ENCODE data around the gene RANBP3. TPM values are rescaled to one million over a fixed set of nuclear protein-coding genes. Genes with fewer than 3 reads are reported as not detected.

Gene RANBP3
- total and polyA plus RNA-seq, 2 of the 8 experiments (the other 6 are each of a cell fraction or from before 2014, with no cell fraction given): 95.4 to 122 TPM

DNA sequence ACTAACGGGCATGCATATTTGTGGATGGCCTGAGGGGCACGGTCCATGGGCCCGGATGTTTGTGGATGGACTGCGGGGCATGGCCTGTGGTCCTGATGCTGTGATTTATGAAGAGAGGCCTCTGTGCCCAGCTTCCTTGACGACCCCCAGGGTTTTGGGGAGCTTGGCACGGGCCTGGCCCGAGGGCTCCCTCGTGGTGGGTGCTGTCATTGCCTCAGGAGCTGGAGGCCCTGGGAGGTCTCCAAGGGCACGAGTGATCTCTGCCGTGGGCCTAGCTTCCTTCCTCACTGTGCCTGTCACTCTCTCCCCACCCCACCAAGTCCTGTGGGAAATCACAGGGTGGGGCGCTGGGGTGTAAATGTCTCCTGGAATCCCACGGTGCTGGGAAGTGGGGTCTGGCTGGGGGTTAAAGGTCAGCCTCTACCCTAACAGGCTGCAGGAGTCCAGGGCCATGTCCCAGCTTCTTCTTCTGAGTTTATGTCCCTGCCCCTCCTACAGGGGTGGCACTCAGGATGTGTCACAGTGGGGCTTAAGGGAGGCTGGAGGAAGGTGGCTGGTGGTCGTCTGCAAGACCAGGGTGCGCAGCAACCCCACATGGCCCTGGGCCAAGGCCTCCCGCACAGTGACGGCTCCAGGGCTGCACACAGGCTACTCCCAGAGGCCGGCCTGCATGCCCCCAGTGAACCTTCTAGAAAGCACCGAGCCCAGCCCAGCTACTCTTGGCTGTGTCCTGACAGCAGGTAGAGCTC, 27.6 kb upstream of the RANBP3 start:
- POLR2A ChIA-PET (ENCODE audit: partially characterized antibody): interaction anchor here (0.6 to 0.7 kb wide), 2 partner anchors 13 to 27 kb away, joined by 3 read pairs; no protein-coding TSS in a partner anchor
- H3K56ac ChIP-seq (replicated peaks; ENCODE audit: insufficient read length, low read depth, low read length): no peak overlapping the region
- no peak overlapping the region for H3K18ac ChIP-seq (ENCODE audit: extremely low read depth, low read length)
- FAIRE-seq: no peak
- H3K27ac ChIP-seq (ENCODE audit: low read depth, low read length): no peak overlapping the region
- no peak overlapping the region for H2BK15ac ChIP-seq (ENCODE audit: low read length)
- no peak overlapping the region for H3K9ac ChIP-seq (replicated peaks in 1 of 4; ENCODE audit: extremely low read depth in 1 of 4, low read depth in 3 of 4, low read length in 3 of 4)
- H3K27me3 ChIP-seq (replicated peaks in 1 of 4; ENCODE audit: control insufficient read depth in 3 of 4, extremely low read depth in 1 of 4, insufficient read depth in 3 of 4, low read length in 3 of 4): no peaks in the 10 kb centered on the region
- H3K4me1 ChIP-seq (replicated peaks in 1 of 4; ENCODE audit: control insufficient read depth in 3 of 4, insufficient read depth in 4 of 4, low read length in 3 of 4): no peaks in the 10 kb centered on the region; a peak in 1 of 7 replicates
- H3K4me3 ChIP-seq (ENCODE audit: extremely low read depth in 1 of 4, insufficient read depth in 2 of 4, low read depth in 3 of 4, low read length in 4 of 4): no peak overlapping the region
- H4K91ac ChIP-seq (replicated peaks; ENCODE audit: insufficient read length, low read length): no peak overlapping the region
- no peaks in the 10 kb centered on the region for H3K23me2 ChIP-seq (ENCODE audit: low read depth, low read length)
- WGBS, 2 experiments (ENCODE audit: extremely low coverage in 1 of 2, insufficient coverage in 1 of 2, insufficient read length in 1 of 2, insufficient replicate concordance in 2 of 2, low coverage in 1 of 2, low lambda C conversion rate in 2 of 2, missing lambda C conversion rate in 1 of 2): 89% methylated on average over 17 of the region's 18 CpGs; no CpG with 5 or more reads in 1 of the 2 experiments
- H2BK12ac ChIP-seq (ENCODE audit: low read depth, low read length): no peak overlapping the region
- no peak overlapping the region for H2AFZ ChIP-seq (ENCODE audit: low read length)
- H4K20me1 ChIP-seq (replicated peaks in 1 of 2; ENCODE audit: control insufficient read depth in 1 of 2, insufficient read depth in 2 of 2, low read length in 2 of 2): peaks cover 0 to 3% of the 10 kb centered on the region in 2 experiments
- H2AK5ac ChIP-seq (ENCODE audit: low read depth, low read length): no peak overlapping the region
- H2BK120ac ChIP-seq (replicated peaks; ENCODE audit: low read depth, low read length): no peak overlapping the region
- CTCF ChIA-PET (ENCODE audit: partially characterized antibody): interaction anchor here (0.8 to 6.7 kb wide), 5 partner anchors 12 to 201 kb away, joined by 4 to 44 read pairs (median 31); no protein-coding TSS in a partner anchor
- no peak overlapping the region for H4K5ac ChIP-seq (ENCODE audit: insufficient read length, low read depth, low read length)
- no peak overlapping the region for H3K4me2 ChIP-seq (ENCODE audit: insufficient read depth in 1 of 2, low read depth in 2 of 2, low read length in 2 of 2)
- no peak overlapping the region for H3K4ac ChIP-seq (replicated peaks; ENCODE audit: insufficient read length, low read depth, low read length)
- no peak overlapping the region for H3K23ac ChIP-seq (ENCODE audit: insufficient read length)
- no peak overlapping the region for H2BK20ac ChIP-seq (ENCODE audit: low read length)
- no peak overlapping the region for H2BK5ac ChIP-seq (ENCODE audit: low read depth, low read length)
- H3K79me2 ChIP-seq (ENCODE audit: control insufficient read depth in 1 of 2, insufficient read depth in 2 of 2, low read length in 2 of 2): no peaks in the 10 kb centered on the region
- H3K36me3 ChIP-seq (ENCODE audit: control insufficient read depth in 2 of 4, insufficient read depth in 4 of 4, low read length in 3 of 4): no peaks in the 10 kb centered on the region
- H3K14ac ChIP-seq (ENCODE audit: insufficient read length): no peak overlapping the region
- DNase-seq (ENCODE audit: low read depth in 1 of 2, low spot score in 2 of 2): no peak
- H3K79me1 ChIP-seq (ENCODE audit: low read depth, low read length): no peaks in the 10 kb centered on the region
- H4K8ac ChIP-seq (ENCODE audit: extremely low read depth, insufficient read depth, low read length): no peak overlapping the region
- no peaks in the 10 kb centered on the region for H3K9me3 ChIP-seq (ENCODE audit: insufficient read depth in 2 of 2, low read depth in 1 of 2, low read length in 1 of 2)
- TF ChIP-seq CBX5 (IDR thresholded peaks at IDR 0.05; ENCODE audit: low read depth, low read length) (no peak), POLR2AphosphoS5 (IDR thresholded peaks at IDR 0.05; ENCODE audit: low read depth, low read length) (no peak), BACH1 (IDR thresholded peaks at IDR 0.05; ENCODE audit: low read length) (no peak), YY1 (IDR thresholded peaks at IDR 0.05; ENCODE audit: low read depth, low read length) (no peak), HDAC6 (IDR thresholded peaks at IDR 0.05; ENCODE audit: low read depth, low read length) (no peak), GTF2F1 (IDR thresholded peaks at IDR 0.05; ENCODE audit: borderline replicate concordance, low read depth, low read length) (no peak), EGR1 (IDR thresholded peaks at IDR 0.05; ENCODE audit: borderline replicate concordance, low read depth, low read length) (no peak), FOSL1 (IDR thresholded peaks at IDR 0.05; ENCODE audit: insufficient read depth, low read depth, low read length) (no peak), TBP (IDR thresholded peaks at IDR 0.05; ENCODE audit: low read depth, low read length) (no peak), JUND (IDR thresholded peaks at IDR 0.05; ENCODE audit: low read length) (no peak), ATF2 (IDR thresholded peaks at IDR 0.05; ENCODE audit: low read length) (no peak), EZH2 (IDR thresholded peaks at IDR 0.05; ENCODE audit: low read depth, low read length, severe bottlenecking) (no peak)

All from H1 (cell line).